GM10266 (cell line): ENCODE measurements around the gene PTPRN2.
"Not testable (repeated sequence)": the region's sequence is repeated elsewhere in the genome, so short reads cannot be mapped to it uniquely, and the experiment has no call there.

ENCODE experiments used
- DNase-seq: peaks from one replicate; pipeline ENCODE4 v3.0.0; 2012; ENCODE audit errors: extremely low spot score
- TF ChIP-seq, protein P1 (sequence below): IDR thresholded peaks from 2 replicates; pipeline ENCODE4 v1.5.1; 2012; ENCODE audit warnings: mild to moderate bottlenecking, low read depth; ENCODE audit not compliant: control insufficient read depth, insufficient read depth; ENCODE audit errors: missing control alignments

Gene PTPRN2

GRCh38 chr7:157943561-157943960, 644.1 kb downstream of the PTPRN2 start:
- DNase-seq = no peak
- TF ChIP-seq, protein P1, sequence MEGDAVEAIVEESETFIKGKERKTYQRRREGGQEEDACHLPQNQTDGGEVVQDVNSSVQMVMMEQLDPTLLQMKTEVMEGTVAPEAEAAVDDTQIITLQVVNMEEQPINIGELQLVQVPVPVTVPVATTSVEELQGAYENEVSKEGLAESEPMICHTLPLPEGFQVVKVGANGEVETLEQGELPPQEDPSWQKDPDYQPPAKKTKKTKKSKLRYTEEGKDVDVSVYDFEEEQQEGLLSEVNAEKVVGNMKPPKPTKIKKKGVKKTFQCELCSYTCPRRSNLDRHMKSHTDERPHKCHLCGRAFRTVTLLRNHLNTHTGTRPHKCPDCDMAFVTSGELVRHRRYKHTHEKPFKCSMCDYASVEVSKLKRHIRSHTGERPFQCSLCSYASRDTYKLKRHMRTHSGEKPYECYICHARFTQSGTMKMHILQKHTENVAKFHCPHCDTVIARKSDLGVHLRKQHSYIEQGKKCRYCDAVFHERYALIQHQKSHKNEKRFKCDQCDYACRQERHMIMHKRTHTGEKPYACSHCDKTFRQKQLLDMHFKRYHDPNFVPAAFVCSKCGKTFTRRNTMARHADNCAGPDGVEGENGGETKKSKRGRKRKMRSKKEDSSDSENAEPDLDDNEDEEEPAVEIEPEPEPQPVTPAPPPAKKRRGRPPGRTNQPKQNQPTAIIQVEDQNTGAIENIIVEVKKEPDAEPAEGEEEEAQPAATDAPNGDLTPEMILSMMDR = no peak

- DNase-seq = no peak
- TF ChIP-seq, protein P1 = no peak
Measured at GRCh38 chr7:157941210-157941609, 646.4 kb downstream of the PTPRN2 start.

- TF ChIP-seq, protein P1 = no peak
- no peak for DNase-seq
Measured at GRCh38 chr7:157940497-157940896, 647.1 kb downstream of the PTPRN2 start.

- TF ChIP-seq, protein P1 = no peak
- DNase-seq = no peak
Measured at GRCh38 chr7:157938211-157938610, 649.4 kb downstream of the PTPRN2 start.

DNA sequence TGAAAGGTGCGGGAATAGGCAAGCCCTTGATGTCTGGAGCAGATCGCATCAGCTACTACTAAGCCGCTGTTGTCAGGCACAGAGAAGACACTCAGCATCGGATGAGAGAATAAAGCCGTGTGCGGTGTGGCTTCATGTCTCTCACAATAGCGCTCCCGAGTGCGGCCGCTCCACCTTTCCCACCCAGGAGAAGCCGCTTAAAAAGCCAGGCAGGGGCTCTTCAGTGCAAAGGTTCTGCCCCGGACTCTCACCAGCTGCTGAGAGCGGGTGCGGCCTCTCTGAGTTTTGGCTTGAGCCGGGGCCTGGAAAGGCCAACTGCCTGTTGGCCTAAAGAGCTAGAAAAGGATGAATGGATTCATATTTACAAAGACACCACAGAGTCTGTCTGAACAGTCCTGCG, 650.2 kb downstream of the PTPRN2 start:
- DNase-seq = no peak
- TF ChIP-seq, protein P1 = no peak

- no peak for DNase-seq
- TF ChIP-seq, protein P1 = no peak
Measured at GRCh38 chr7:157936976-157937375, 650.6 kb downstream of the PTPRN2 start.

GRCh38 chr7:157935721-157936120, 651.9 kb downstream of the PTPRN2 start:
- not testable (repeated sequence) for DNase-seq

DNA sequence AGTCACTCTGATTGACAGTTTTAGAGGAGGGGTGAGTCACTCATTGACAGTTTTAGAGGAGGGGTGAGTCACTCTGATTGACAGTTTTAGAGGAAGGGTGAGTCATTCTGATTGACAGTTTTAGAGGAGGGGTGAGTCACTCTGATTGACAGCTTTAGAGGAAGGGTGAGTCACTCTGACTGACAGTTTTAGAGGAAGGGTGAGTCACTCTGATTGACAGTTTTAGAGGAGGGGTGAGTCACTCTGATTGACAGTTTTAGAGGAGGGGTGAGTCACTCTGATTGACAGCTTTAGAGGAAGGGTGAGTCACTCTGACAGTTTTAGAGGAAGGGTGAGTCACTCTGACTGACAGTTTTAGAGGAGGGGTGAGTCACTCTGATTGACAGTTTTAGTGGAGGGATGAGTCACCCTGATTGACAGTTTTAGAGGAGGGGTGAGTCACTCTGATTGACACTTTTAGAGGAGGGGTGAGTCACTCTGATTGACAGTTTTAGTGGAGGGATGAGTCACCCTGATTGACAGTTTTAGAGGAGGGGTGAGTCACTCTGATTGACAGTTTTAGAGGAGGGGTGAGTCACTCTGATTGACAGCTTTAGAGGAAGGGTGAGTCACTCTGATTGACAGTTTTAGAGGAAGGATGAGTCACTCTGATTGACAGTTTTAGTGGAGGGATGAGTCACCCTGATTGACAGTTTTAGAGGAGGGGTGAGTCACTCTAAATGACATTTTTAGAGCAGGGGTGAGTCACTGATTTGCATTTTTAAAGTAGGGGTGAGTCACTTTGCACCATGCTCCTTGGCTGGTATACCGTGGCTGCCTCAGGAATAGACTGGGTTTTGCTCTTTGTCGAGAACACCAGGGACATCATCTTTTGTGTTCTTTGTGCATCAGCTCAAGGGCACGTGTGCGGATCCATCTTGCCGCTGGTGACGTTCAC, 654.1 kb downstream of the PTPRN2 start:
- not testable (repeated sequence) for DNase-seq
